Right lobe of liver (tissue), 6 donors: ENCODE measurements around the gene AGGF1. TPM values are rescaled to one million over a fixed set of nuclear protein-coding genes. Genes with fewer than 3 reads are reported as not detected.
"Not testable (repeated sequence)": the region's sequence is repeated elsewhere in the genome, so short reads cannot be mapped to it uniquely, and the experiment has no call there.

Experiments
- ATAC-seq, 4 donors: fragments of 200-7000 bp; cut with Tn5 transposase; one replicate each; pipeline ENCODE4 v1.9.1; 2020; ENCODE audit warnings: mild to moderate bottlenecking in 4 of 4, moderate library complexity in 4 of 4
- DNase-seq, 3 donors: peaks; one replicate each; pipeline ENCODE4 v3.0.0-alpha.2; 2020
- H3K27ac ChIP-seq, 3 donors: fragments of 200-600 bp; one replicate each; pipeline ENCODE4 v1.8.0; 2022
- H3K27me3 ChIP-seq, 2 donors: fragments of 200-600 bp; one replicate each; pipeline ENCODE4 v1.8.0; 2022
- H3K36me3 ChIP-seq, 4 donors: fragments of 200-600 bp; sonication (generic) in 1 of 4; one replicate each; pipeline versions ENCODE4 v1.5.1 to v1.8.0; 2017 to 2022; ENCODE audit warnings: control low read depth in 1 of 4
- H3K4me1 ChIP-seq, 4 donors: fragments of 200-600 bp; sonication (generic) in 1 of 4; one replicate each; pipeline versions ENCODE4 v1.5.1 to v1.8.0; 2017 to 2022; ENCODE audit warnings: control low read depth in 1 of 4
- H3K4me3 ChIP-seq, 3 donors: fragments of 200-600 bp; one replicate each; pipeline ENCODE4 v1.8.0; 2022
- H3K9me3 ChIP-seq, 4 donors: fragments of 200-600 bp; sonication (generic) in 1 of 4; one replicate each; pipeline versions ENCODE4 v1.5.1 to v1.8.0; 2017 to 2022; ENCODE audit warnings: control low read depth in 1 of 4
- CTCF ChIP-seq, 4 donors: fragments of 200-600 bp in 3 of 4; fragments of 450-650 bp in 1 of 4; IDR thresholded peaks; one replicate each; pipeline versions ENCODE4 v1.5.1 to v1.8.0; 2016 to 2022; ENCODE audit warnings: antibody characterized with exemption in 4 of 4, mild to moderate bottlenecking in 2 of 4
- POLR2A ChIP-seq: fragments of 450-650 bp; IDR thresholded peaks from one replicate; pipeline ENCODE4 v1.6.1; 2017; ENCODE audit warnings: antibody characterized with exemption, mild to moderate bottlenecking
- WGBS: methylation state at CpG from one replicate; pipeline ENCODE4 v1.1.6; 2018; ENCODE audit warnings: low coverage, low lambda C conversion rate; ENCODE audit not compliant: insufficient coverage; ENCODE audit errors: missing lambda C conversion rate; 5-methylcytosine and 5-hydroxymethylcytosine counted together
- intact Hi-C, 2 donors: fragments of 100-400 bp; cut with DNase I; formaldehyde crosslinking; loops; one replicate each; pipeline versions ENCODE4 v1.11.2 to v1.14.1; 2022
- total RNA-seq, 6 experiments: library from RNA; depleted of rRNA in 2 of 6; stranded (reverse); fragments of >200 nt in 2 of 6; fragmentation: NEBNext Ultra II Directional in 3 of 6; extraction: Animal tissue kit (Norgen Biotek cat#: 25700) in 3 of 6; gene quantifications; one replicate each; pipeline versions ENCODE4 v1.1.0 to v1.2.4, GENCODE V29; 2016 to 2023
- donor health status: DM: no; HTN: yes; CAD: no.
- donor health status: DM: no; HTN: no; CAD: no.
- donor health status: DM: no; HTN: no; CAD: no.
- donor health status: DM: no; HTN: yes; CAD: no.
- donor health status: DM: no; HTN: yes; CAD: no.

The AGGF1 gene
- total RNA-seq, 6 experiments from 2014 or later = 9.1 to 15.3 (median 11.4) TPM

- Histone ChIP-seq H3K36me3 (no peaks in the 10 kb centered on the region), H3K4me3 (no peak overlapping the region), H3K27ac (no peak overlapping the region), H3K9me3 (no peaks in the 10 kb centered on the region), H3K27me3 (no peaks in the 10 kb centered on the region), H3K4me1 (no peaks in the 10 kb centered on the region)
- intact Hi-C loops = no loop called here
- peak in 1 of 4 donors; percentile 36 for ATAC-seq
- WGBS = 71% methylated on average over 4 of the region's 6 CpGs
- no peak for DNase-seq
- TF ChIP-seq POLR2A (no peak), CTCF (IDR thresholded peaks at IDR 0.05) (no peak)
These were observed 43.2 kb upstream of the AGGF1 start for GRCh38 chr5:76986825-76987526.

GRCh38 chr5:76990899-76991459, 39.2 kb upstream of the AGGF1 start:
- H3K27me3 ChIP-seq = no peaks in the 10 kb centered on the region
- WGBS = 72% methylated on average over 5 of the region's 5 CpGs
- TF ChIP-seq CTCF (IDR thresholded peaks at IDR 0.05) = no peak
- no peak for TF ChIP-seq POLR2A
- no peak overlapping the region for H3K4me3 ChIP-seq
- no peaks in the 10 kb centered on the region for H3K36me3 ChIP-seq
- no peak overlapping the region for H3K27ac ChIP-seq
- no peaks in the 10 kb centered on the region for H3K9me3 ChIP-seq
- DNase-seq = no peak
- ATAC-seq = no peak
- H3K4me1 ChIP-seq = no peaks in the 10 kb centered on the region
- intact Hi-C loops = no loop called here

- intact Hi-C loops = not testable (repeated sequence)
- 75% methylated on average over 5 of the region's 9 CpGs for WGBS
These were observed 36.8 kb upstream of the AGGF1 start for GRCh38 chr5:76993436-76993835.

GRCh38 chr5:76994337-76994736, 35.9 kb upstream of the AGGF1 start:
- no peaks in the 10 kb centered on the region for H3K27me3 ChIP-seq
- TF ChIP-seq CTCF (IDR thresholded peaks at IDR 0.05) = no peak
- no peak for TF ChIP-seq POLR2A
- H3K36me3 ChIP-seq = no peaks in the 10 kb centered on the region
- 66% methylated on average over 6 of the region's 6 CpGs for WGBS
- ATAC-seq (no peak), DNase-seq (no peak)
- no peaks in the 10 kb centered on the region for H3K9me3 ChIP-seq
- intact Hi-C loops = no loop called here
- H3K4me3 ChIP-seq = no peak overlapping the region
- no peak overlapping the region for H3K27ac ChIP-seq
- no peaks in the 10 kb centered on the region for H3K4me1 ChIP-seq

More at GRCh38 chr5:76993436-76993835, 36.8 kb upstream of the AGGF1 start:
- H3K36me3 ChIP-seq, H3K27ac ChIP-seq, H3K27me3 ChIP-seq, H3K4me3 ChIP-seq, H3K4me1 ChIP-seq, ATAC-seq, H3K9me3 ChIP-seq, DNase-seq: not testable (repeated sequence)

GRCh38 chr5:76998251-76998650, 32.0 kb upstream of the AGGF1 start:
- ATAC-seq, DNase-seq, H3K27ac ChIP-seq, H3K27me3 ChIP-seq, H3K4me3 ChIP-seq, H3K36me3 ChIP-seq, H3K9me3 ChIP-seq, intact Hi-C loops, H3K4me1 ChIP-seq: not testable (repeated sequence)
- 80% methylated on average over 4 of the region's 4 CpGs for WGBS
